Colonic mucosa (tissue), 4 donors: ENCODE data around the gene FOXS1. TPM values are rescaled to one million over a fixed set of nuclear protein-coding genes. Genes with fewer than 3 reads are reported as not detected.
"Not testable (repeated sequence)": the region's sequence is repeated elsewhere in the genome, so short reads cannot be mapped to it uniquely, and the experiment has no call there.

Experiments
- DNase-seq: peaks from one replicate; pipeline ENCODE4 v3.0.0-alpha.2; 2020
- H3K27ac ChIP-seq: fragments of 200-600 bp; one replicate; pipeline ENCODE4 v1.8.0; 2021
- H3K27me3 ChIP-seq: fragments of 200-600 bp; one replicate; pipeline ENCODE4 v1.8.0; 2021
- H3K36me3 ChIP-seq: fragments of 200-600 bp; one replicate; pipeline ENCODE4 v1.8.0; 2021
- H3K4me1 ChIP-seq: fragments of 200-600 bp; one replicate; pipeline ENCODE4 v1.8.0; 2021; ENCODE audit warnings: mild to moderate bottlenecking
- H3K4me3 ChIP-seq: fragments of 200-600 bp; one replicate; pipeline ENCODE4 v1.8.0; 2021
- H3K9ac ChIP-seq, 2 donors: one replicate each; pipeline ENCODE4 v1.7.0; 2013; ENCODE audit warnings: control low read depth in 2 of 2, low read depth in 2 of 2, low read length in 2 of 2
- H3K9me3 ChIP-seq: fragments of 200-600 bp; one replicate; pipeline ENCODE4 v1.8.0; 2021
- intact Hi-C: fragments of 100-400 bp; cut with DNase I; formaldehyde crosslinking; loops from one replicate; pipeline ENCODE4 v1.14.1; 2022
- total RNA-seq, 2 donors: library from RNA; stranded (reverse); fragmentation: NEBNext Ultra II Directional in 1 of 2; extraction: Animal tissue kit (Norgen Biotek cat#: 25700) in 1 of 2; gene quantifications; one replicate each; pipeline ENCODE4 v1.2.1, GENCODE V29; 2021
- TF ChIP-seq, protein P1 (sequence below): fragments of 200-600 bp; IDR thresholded peaks from one replicate; pipeline ENCODE4 v1.8.0; 2022; ENCODE audit warnings: antibody characterized with exemption, mild to moderate bottlenecking
- donor health status: healthy.
- donor health status: DM: no; HTN: no; CAD: no.
- donor health status: DM: no; HTN: no; CAD: no.

Gene FOXS1
- total RNA-seq, 2 donors from 2014 or later = 0.20 to 0.48 TPM

DNA sequence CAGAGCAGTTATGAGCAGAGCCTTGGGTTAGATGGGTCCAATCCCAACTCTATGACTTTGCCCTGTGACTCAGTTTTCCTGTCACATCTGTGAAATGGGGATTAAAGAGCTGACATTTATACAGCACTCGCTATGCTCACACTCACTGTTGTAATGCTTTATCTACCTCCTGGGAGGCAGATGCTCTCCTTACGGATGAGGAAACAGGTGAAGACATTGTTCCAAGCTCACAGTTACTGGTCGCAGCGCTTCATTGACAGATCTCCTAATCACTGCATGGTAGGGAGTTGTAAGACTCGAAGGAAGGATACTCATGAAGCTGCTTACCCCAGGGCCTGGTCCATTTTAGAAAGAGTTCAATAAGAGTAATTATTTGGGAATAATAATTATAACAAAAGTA, 29.2 kb downstream of the FOXS1 start:
- Histone ChIP-seq H3K9me3 (no peaks in the 10 kb centered on the region), H3K36me3 (no peaks in the 10 kb centered on the region), H3K27me3 (no peaks in the 10 kb centered on the region), H3K27ac (no peak overlapping the region), H3K4me1 (no peaks in the 10 kb centered on the region), H3K9ac (no peak overlapping the region), H3K4me3 (no peak overlapping the region)
- TF ChIP-seq, protein P1, sequence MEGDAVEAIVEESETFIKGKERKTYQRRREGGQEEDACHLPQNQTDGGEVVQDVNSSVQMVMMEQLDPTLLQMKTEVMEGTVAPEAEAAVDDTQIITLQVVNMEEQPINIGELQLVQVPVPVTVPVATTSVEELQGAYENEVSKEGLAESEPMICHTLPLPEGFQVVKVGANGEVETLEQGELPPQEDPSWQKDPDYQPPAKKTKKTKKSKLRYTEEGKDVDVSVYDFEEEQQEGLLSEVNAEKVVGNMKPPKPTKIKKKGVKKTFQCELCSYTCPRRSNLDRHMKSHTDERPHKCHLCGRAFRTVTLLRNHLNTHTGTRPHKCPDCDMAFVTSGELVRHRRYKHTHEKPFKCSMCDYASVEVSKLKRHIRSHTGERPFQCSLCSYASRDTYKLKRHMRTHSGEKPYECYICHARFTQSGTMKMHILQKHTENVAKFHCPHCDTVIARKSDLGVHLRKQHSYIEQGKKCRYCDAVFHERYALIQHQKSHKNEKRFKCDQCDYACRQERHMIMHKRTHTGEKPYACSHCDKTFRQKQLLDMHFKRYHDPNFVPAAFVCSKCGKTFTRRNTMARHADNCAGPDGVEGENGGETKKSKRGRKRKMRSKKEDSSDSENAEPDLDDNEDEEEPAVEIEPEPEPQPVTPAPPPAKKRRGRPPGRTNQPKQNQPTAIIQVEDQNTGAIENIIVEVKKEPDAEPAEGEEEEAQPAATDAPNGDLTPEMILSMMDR = no peak
- intact Hi-C loops = no loop called here
- DNase-seq = no peak

DNA sequence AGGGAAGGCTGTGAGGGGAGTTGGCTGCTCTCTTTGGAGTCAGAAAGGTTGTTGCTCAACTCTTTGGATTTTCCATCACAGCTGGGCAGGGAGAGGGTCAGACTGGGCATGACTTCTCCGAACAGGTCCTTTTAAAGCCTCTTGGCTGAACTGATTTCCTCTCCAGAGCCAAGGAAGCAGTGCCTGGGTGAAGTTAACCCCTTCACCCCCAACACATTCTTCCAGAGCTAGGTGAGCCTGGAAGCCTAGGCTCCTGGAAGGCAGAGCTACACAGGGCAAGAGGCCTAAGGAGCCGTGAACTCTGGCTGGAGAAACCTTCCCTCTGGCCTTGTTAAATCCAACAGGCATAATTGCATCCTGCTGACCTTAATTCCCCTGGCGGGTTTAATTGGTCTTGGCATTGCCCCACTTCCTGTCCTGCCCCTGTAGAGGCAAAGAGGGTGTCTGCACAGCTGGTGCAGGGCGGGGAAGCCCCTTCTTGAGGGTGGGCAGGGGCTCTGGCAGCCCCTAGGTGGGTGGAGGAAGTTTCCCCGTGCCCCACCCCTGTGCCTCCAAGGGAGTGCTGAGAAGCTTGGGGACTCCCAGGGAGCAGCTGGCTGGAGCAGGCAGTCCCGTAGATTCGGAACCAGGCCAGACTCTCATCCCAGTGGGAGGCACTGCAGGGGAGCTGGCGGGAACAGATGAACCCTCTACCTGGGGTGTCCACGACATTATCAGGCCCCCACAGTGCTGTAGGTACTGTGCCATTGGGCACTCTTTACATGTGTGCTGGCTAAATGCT, 29.8 kb downstream of the FOXS1 start:
- no peak for DNase-seq
- TF ChIP-seq, protein P1 = no peak

DNA sequence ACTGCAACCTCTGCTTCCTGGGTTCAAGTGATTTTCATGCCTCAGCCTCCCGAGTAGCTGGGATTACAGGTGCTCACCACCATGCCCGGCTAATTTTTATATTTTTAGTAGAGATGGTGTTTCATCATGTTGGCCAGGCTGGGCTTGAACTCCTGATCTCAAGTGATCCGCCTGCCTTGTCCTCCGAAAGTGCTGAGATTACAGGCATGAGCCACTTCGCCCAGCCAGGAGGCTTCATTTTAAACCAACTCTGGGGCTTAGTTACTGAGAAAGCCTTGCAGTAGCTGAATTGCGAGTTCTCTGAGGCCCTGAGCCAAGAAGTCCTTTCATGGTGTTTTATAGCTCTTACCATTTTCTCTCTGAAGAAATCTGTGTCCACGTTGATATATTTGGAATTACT, 31.3 kb downstream of the FOXS1 start:
- DNase-seq, H3K27ac ChIP-seq, H3K4me1 ChIP-seq, H3K9ac ChIP-seq, H3K9me3 ChIP-seq, H3K4me3 ChIP-seq, H3K36me3 ChIP-seq, intact Hi-C loops, H3K27me3 ChIP-seq: not testable (repeated sequence)

More for the DNA sequence above, 29.8 kb downstream of the FOXS1 start:
- Histone ChIP-seq H3K9ac (no peak overlapping the region), H3K27ac (no peak overlapping the region), H3K9me3 (no peaks in the 10 kb centered on the region), H3K4me3 (no peak overlapping the region), H3K27me3 (no peaks in the 10 kb centered on the region), H3K4me1 (no peaks in the 10 kb centered on the region), H3K36me3 (no peaks in the 10 kb centered on the region)
- intact Hi-C loops = no loop called here

DNA sequence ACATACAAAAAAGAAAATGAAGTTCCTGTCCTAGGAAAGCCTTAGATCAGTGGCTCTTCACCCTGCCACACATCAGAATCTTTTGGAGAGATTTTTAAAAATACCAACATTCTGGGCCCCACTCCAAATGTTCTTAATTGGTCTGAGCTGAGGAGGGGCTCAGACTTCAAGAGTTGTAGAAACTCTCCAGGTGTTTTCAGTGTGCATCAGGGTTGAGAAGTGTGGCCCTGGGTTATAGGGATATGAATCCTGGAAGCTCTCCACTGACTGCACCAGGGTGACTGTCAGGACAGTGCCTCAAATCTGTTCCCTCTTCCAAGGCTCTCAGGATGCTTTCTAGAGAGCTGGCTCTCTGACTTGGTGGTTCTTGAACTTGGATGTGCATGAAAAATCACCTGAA, 31.8 kb downstream of the FOXS1 start:
- no peaks in the 10 kb centered on the region for H3K36me3 ChIP-seq
- no peak overlapping the region for H3K9ac ChIP-seq
- H3K4me3 ChIP-seq = no peak overlapping the region
- H3K9me3 ChIP-seq = no peaks in the 10 kb centered on the region
- H3K27me3 ChIP-seq = no peaks in the 10 kb centered on the region
- no peaks in the 10 kb centered on the region for H3K4me1 ChIP-seq
- no peak overlapping the region for H3K27ac ChIP-seq
- TF ChIP-seq, protein P1 = no peak
- intact Hi-C loops = no loop called here
- DNase-seq = no peak

DNA sequence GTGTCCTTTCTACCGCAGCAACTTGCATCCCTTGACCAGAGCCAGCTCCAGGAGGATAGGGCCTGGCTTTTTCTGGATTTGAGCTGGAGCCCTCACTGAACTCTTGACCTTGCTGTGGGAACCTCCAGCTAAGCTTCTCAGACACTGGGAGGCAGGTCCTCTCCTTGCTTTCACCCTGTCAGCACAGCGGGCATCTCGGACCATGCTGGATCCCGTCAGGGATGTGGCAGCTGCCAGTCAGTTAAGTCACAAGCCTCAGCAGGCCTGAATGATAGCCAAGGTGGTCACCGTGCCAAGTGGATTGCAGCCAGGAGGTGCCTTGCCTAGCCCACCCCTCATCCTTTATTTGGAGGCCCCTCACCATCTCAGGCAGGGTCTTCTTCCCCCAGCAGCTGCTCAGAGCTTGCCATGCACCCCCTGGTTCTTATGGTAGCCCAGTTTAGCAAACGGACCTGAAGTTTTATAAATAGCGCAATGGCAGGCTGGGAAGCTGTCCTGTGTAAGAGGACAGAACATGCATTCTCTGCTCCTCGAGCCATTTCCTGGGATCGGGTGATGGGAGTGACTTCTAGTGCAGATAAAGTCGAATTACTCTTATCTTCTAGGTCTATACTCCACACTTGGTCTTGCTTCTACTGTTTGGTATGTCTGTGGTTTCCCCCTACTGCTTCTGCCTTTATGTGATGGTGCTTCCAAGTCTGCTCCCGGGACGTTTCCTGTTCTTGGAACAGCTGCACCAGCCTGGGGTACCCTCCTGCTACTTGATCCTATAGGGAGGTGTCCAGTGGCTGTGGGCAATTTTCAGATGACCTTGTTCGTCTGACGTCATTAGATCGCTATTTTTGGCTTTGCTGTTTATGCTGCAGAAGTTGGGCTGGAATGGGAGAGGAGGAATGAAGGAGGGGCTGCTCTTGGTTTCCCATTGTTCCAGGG, 33.3 kb downstream of the FOXS1 start:
- DNase-seq = no peak
- Histone ChIP-seq H3K9ac (no peak overlapping the region), H3K4me1 (no peaks in the 10 kb centered on the region), H3K9me3 (no peaks in the 10 kb centered on the region), H3K36me3 (no peaks in the 10 kb centered on the region), H3K27ac (no peak overlapping the region), H3K4me3 (no peak overlapping the region), H3K27me3 (no peaks in the 10 kb centered on the region)
- intact Hi-C loops = no loop called here
- TF ChIP-seq, protein P1 = no peak
